GM12878 (cell line): ENCODE measurements around the gene TRAPPC2. TPM values are rescaled to one million over a fixed set of nuclear protein-coding genes. Genes with fewer than 3 reads are reported as not detected.

Experiments used
- ATAC-seq: fragments of 200-7000 bp; cut with Tn5 transposase; 3 replicates; pipeline ENCODE4 v1.9.1; 2020; ENCODE audit warnings: mild to moderate bottlenecking, moderate library complexity
- BruUV-seq: library from RNA; stranded (reverse); fragments of 400-500 nt; replicated peaks from 2 replicates; lab custom pipeline; 2021; lab: Mats Ljungman, UMichigan
- CTCF ChIA-PET: fragments of 300-600 bp; sonication (Branson Sonifier 250); formaldehyde crosslinking; extraction: SDS; loops from one replicate; lab custom pipeline; 2021; ENCODE audit warnings: inconsistent platforms; lab: Yijun Ruan, JAX
- POLR2A ChIA-PET: fragments of 350-600 bp; formaldehyde crosslinking; extraction: SDS; loops from one replicate; lab custom pipeline; 2021; ENCODE audit warnings: inconsistent platforms; lab: Charles Lee
- RAD21 ChIA-PET: fragments of 300-600 bp; sonication (Branson Sonifier 250); formaldehyde crosslinking; loops from one replicate; lab custom pipeline; 2023; ENCODE audit warnings: antibody characterized with exemption; ENCODE audit not compliant: unreplicated experiment; lab: Charles Lee
- SMC1A ChIA-PET: fragments of 300-600 bp; sonication (Branson Sonifier 250); formaldehyde crosslinking; loops from one replicate; lab custom pipeline; 2023; ENCODE audit not compliant: unreplicated experiment, uncharacterized antibody; lab: Charles Lee
- DNase-seq: peaks from one replicate; pipeline ENCODE4 v3.0.0-alpha.2; 2011; ENCODE audit warnings: low read depth, low spot score
- FAIRE-seq: peaks from 3 replicates; lab custom pipeline; 2011; peaks lifted over from hg19 to GRCh38; lab: Jason Lieb, UNC
- H2AFZ ChIP-seq: 2 replicates; pipeline ENCODE4 v1.6.0; 2011; ENCODE audit warnings: low read depth, low read length, control low read depth; ENCODE audit not compliant: control insufficient read depth
- H3K27ac ChIP-seq: 2 replicates; pipeline ENCODE4 v1.5.1; 2011; ENCODE audit warnings: control low read depth; ENCODE audit not compliant: control insufficient read depth, insufficient read depth
- H3K27me3 ChIP-seq, 2 experiments: replicated peaks in 1 of 2; 2 replicates each; pipeline versions ENCODE4 v1.6.0 to v1.6.1; 2011; ENCODE audit warnings: low read length in 1 of 2; ENCODE audit not compliant: control insufficient read depth in 2 of 2, insufficient read depth in 2 of 2
- H3K36me3 ChIP-seq, 2 experiments: 2 replicates each; pipeline ENCODE4 v1.5.1; 2011; ENCODE audit warnings: low read length in 1 of 2; ENCODE audit not compliant: control insufficient read depth in 2 of 2, insufficient read depth in 2 of 2
- H3K4me1 ChIP-seq: 2 replicates; pipeline ENCODE4 v1.6.1; 2011; ENCODE audit warnings: mild to moderate bottlenecking, low read length, moderate library complexity, mixed read lengths; ENCODE audit not compliant: control insufficient read depth, insufficient read depth
- H3K4me2 ChIP-seq: 2 replicates; pipeline ENCODE4 v1.6.0; 2011; ENCODE audit warnings: control low read depth; ENCODE audit not compliant: control insufficient read depth, insufficient read depth
- H3K4me3 ChIP-seq: fragments of 200-600 bp; sonication (generic); 2 replicates; pipeline ENCODE4 v1.5.1; 2016
- H3K79me2 ChIP-seq: 2 replicates; pipeline ENCODE4 v1.6.0; 2011; ENCODE audit warnings: low read length; ENCODE audit not compliant: control insufficient read depth, insufficient read depth
- H3K9ac ChIP-seq: 2 replicates; pipeline ENCODE4 v1.8.0; 2011; ENCODE audit warnings: low read length, control low read depth, mixed read lengths; ENCODE audit not compliant: control insufficient read depth, insufficient read depth
- H3K9me3 ChIP-seq: replicated peaks from 3 replicates; pipeline ENCODE4 v1.5.1; 2011; ENCODE audit warnings: mild to moderate bottlenecking, low read length; ENCODE audit not compliant: control insufficient read depth, insufficient read depth
- H4K20me1 ChIP-seq: 2 replicates; pipeline ENCODE4 v1.6.0; 2011; ENCODE audit not compliant: control insufficient read depth, insufficient read depth
- CBX5 ChIP-seq: sonication (generic); IDR thresholded peaks from 2 replicates; pipeline ENCODE4 v1.6.1; 2016; ENCODE audit warnings: low read depth, moderate library complexity, mild to moderate bottlenecking, inconsistent platforms
- CEBPB ChIP-seq, 2 experiments: fragments of 150-350 bp in 1 of 2; IDR thresholded peaks; 2 replicates each; pipeline ENCODE4 v1.6.1; 2012 to 2014; ENCODE audit warnings: low read depth in 2 of 2, low read length in 2 of 2, borderline replicate concordance in 1 of 2, inconsistent platforms in 1 of 2
- CHD1 ChIP-seq: IDR thresholded peaks from 2 replicates; pipeline ENCODE4 v1.6.1; 2012; ENCODE audit warnings: low read depth, low read length, improper control_type of control experiment
- ETV6 ChIP-seq, 2 experiments: fragments of 450-650 bp in 1 of 2; IDR thresholded peaks in 1 of 2; conservative IDR thresholded peaks in 1 of 2; 2 replicates each; pipeline ENCODE4 v1.6.1; 2014; ENCODE audit warnings: antibody characterized with exemption in 1 of 2, borderline replicate concordance in 1 of 2, low read depth in 1 of 2, mild to moderate bottlenecking in 1 of 2, moderate library complexity in 1 of 2
- KAT2A ChIP-seq: conservative IDR thresholded peaks from 2 replicates; pipeline ENCODE4 v1.6.1; 2011; ENCODE audit warnings: low read depth, low read length; ENCODE audit not compliant: control insufficient read depth
- RELA ChIP-seq: fragments of 450-650 bp; IDR thresholded peaks from 2 replicates; pipeline ENCODE4 v1.8.0; 2014; ENCODE audit warnings: borderline replicate concordance; ENCODE audit not compliant: partially characterized antibody
- REST ChIP-seq: IDR thresholded peaks from 2 replicates; pipeline ENCODE4 v1.6.1; 2012; ENCODE audit warnings: mild to moderate bottlenecking, low read depth, low read length
- RUNX3 ChIP-seq: IDR thresholded peaks from 2 replicates; pipeline ENCODE4 v1.6.1; 2012; ENCODE audit warnings: low read length, inconsistent platforms
- SMAD5 ChIP-seq: IDR thresholded peaks from 2 replicates; pipeline ENCODE4 v1.6.1; 2016; ENCODE audit warnings: antibody characterized with exemption, low read depth
- SUPT20H ChIP-seq: IDR thresholded peaks from 2 replicates; pipeline ENCODE4 v1.6.1; 2011; ENCODE audit warnings: low read depth, mild to moderate bottlenecking, low read length, moderate library complexity, borderline replicate concordance; ENCODE audit not compliant: control insufficient read depth
- TCF7 ChIP-seq: IDR thresholded peaks from 2 replicates; pipeline ENCODE4 v1.6.1; 2014; ENCODE audit warnings: antibody characterized with exemption, borderline replicate concordance
- ZNF274 ChIP-seq: IDR thresholded peaks from one replicate; pipeline ENCODE4 v1.8.0; 2011; ENCODE audit not compliant: insufficient read length, insufficient read depth
- ZNF687 ChIP-seq: fragments of 450-650 bp; IDR thresholded peaks from 2 replicates; pipeline ENCODE4 v1.6.1; 2017; ENCODE audit warnings: mild to moderate bottlenecking, moderate library complexity
- in situ Hi-C: fragments of 300-500 bp; cut with MboI; formaldehyde crosslinking; loops from 9 replicates; pipeline ENCODE4 v1.14.3; 2018; ENCODE audit warnings: mixed read lengths
- intact Hi-C: fragments of 100-400 bp; cut with micrococcal nuclease; formaldehyde crosslinking; loops from one replicate; pipeline ENCODE4 v1.14.2; 2022; ENCODE audit not compliant: unreplicated experiment
- polyA plus RNA-seq, 11 experiments: library from polyadenylated mRNA; depleted of rRNA in 4 of 11; unstranded in 6 of 11; stranded (reverse) in 5 of 11; fragments of >200 nt; fragmentation: Nextera tagmentation in 4 of 11; fragmentation: Illumina TruSeq in 1 of 11; extraction: Ambion mirVana in 4 of 11; extraction: Trizol in 1 of 11; gene quantifications; 1 replicate in 1 of 11; 2 replicates in 10 of 11; pipeline versions ENCODE4 v1.2.1 to v1.2.3, GENCODE V29; 2011 to 2016; ENCODE audit warnings: inconsistent platforms in 2 of 11, missing spikeins in 2 of 11, low read depth in 1 of 11
- total RNA-seq, 4 experiments: library from RNA; depleted of rRNA in 3 of 4; stranded (reverse); fragments of >200 nt in 3 of 4; fragmentation: Illumina TruSeq in 1 of 4; extraction: Trizol in 1 of 4; gene quantifications; 2 replicates each; pipeline versions ENCODE4 v1.2.1 to v1.2.3, GENCODE V29; 2013 to 2021

Gene TRAPPC2
- total and polyA plus RNA-seq, 10 of the 15 experiments (the other 5 are each of a cell fraction or from before 2014, with no cell fraction given): 12.4 to 28.4 (median 21.3) TPM

GRCh38 chrX:13750204-13750603, 15.8 kb upstream of the TRAPPC2 start:
- peak; percentile 77 for ATAC-seq
- H3K9me3 ChIP-seq: no peaks in the 10 kb centered on the region
- H3K4me3 ChIP-seq: no peak overlapping the region
- in situ Hi-C loops (no loop called here), intact Hi-C loops (loop anchor here (1.0 to 5.0 kb wide), 5 partner anchors 55 to 663 kb away; no protein-coding TSS in a partner anchor)
- no peak for DNase-seq
- H3K27ac ChIP-seq: peak overlapping the region; percentile 57; the same call in 1 of the 2 replicates
- BruUV-seq: no TSS peak
- peak; percentile 78 for FAIRE-seq
- ChIA-PET RAD21 (interaction anchor here (1.1 to 15.7 kb wide), 13 partner anchors 9 to 282 kb away, joined by 3 to 175 read pairs (median 10); partner anchors contain the start of genes OFD1 and TRAPPC2), SMC1A (interaction anchor here (0.8 to 14.7 kb wide), 21 partner anchors 9 to 282 kb away, joined by 3 to 198 read pairs (median 6); partner anchors contain the start of genes GEMIN8, OFD1 and TRAPPC2), CTCF (interaction anchor here (0.5 to 11.5 kb wide), 23 partner anchors 9 to 749 kb away, joined by 3 to 113 read pairs (median 5); partner anchors contain the start of genes GEMIN8, OFD1, TCEANC and TRAPPC2), POLR2A (no interaction called here)
- peak overlapping the region; percentile 30; the same call in 1 of the 2 replicates for H3K9ac ChIP-seq
- H4K20me1 ChIP-seq: no peaks in the 10 kb centered on the region
- peaks cover 36% of the 10 kb centered on the region for H3K4me1 ChIP-seq
- H2AFZ ChIP-seq: no peak overlapping the region
- peak overlapping the region; percentile 59; the same call in 1 of the 2 replicates for H3K4me2 ChIP-seq
- peaks cover 0 to 19% of the 10 kb centered on the region in 2 experiments; a peak in 3 of 4 replicates for H3K36me3 ChIP-seq
- H3K27me3 ChIP-seq: no peaks in the 10 kb centered on the region
- H3K79me2 ChIP-seq: no peaks in the 10 kb centered on the region; the same call in 1 of the 2 replicates
- no peak for TF ChIP-seq ZNF687
- TF ChIP-seq SMAD5: no peak
- TF ChIP-seq REST: no peak
- TF ChIP-seq TCF7: no peak
- TF ChIP-seq KAT2A: no peak
- no peak for TF ChIP-seq RELA
- no peak for TF ChIP-seq RUNX3
- TF ChIP-seq CEBPB (IDR thresholded peaks at IDR 0.05; ENCODE audit: borderline replicate concordance in 1 of 2, low read depth in 2 of 2, low read length in 2 of 2): no peak
- no peak for TF ChIP-seq ZNF274
- no peak for TF ChIP-seq CHD1
- no peak for TF ChIP-seq SUPT20H
- TF ChIP-seq ETV6 (conservative IDR thresholded peaks at IDR 0.05 in 1 of 2, IDR thresholded peaks at IDR 0.05 in 1 of 2; ENCODE audit: borderline replicate concordance in 1 of 2, low read depth in 1 of 2): no peak
- TF ChIP-seq CBX5: no peak
